Calu3 (cell line): ENCODE data around the gene GOLIM4. TPM values are rescaled to one million over a fixed set of nuclear protein-coding genes. Genes with fewer than 3 reads are reported as not detected.

Experiments
- BruUV-seq: library from RNA; stranded (reverse); fragments of 400-500 nt; replicated peaks from 2 replicates; lab custom pipeline; 2021; lab: Mats Ljungman, UMichigan
- CTCF ChIA-PET: fragments of 300-600 bp; sonication (Branson Sonifier 250); formaldehyde crosslinking; loops from one replicate; lab custom pipeline; 2022; ENCODE audit warnings: antibody characterized with exemption; lab: Charles Lee
- DNase-seq: peaks from one replicate; pipeline ENCODE4 v3.0.0; 2022
- H3K27ac Mint-ChIP-seq: one replicate; pipeline ENCODE4 v1.8.0; 2022; ENCODE audit warnings: mixed read lengths; ENCODE audit not compliant: unreplicated experiment
- H3K27me3 Mint-ChIP-seq: one replicate; pipeline ENCODE4 v1.8.0; 2022; ENCODE audit warnings: mixed read lengths; ENCODE audit not compliant: unreplicated experiment
- H3K36me3 Mint-ChIP-seq: one replicate; pipeline ENCODE4 v1.8.0; 2022; ENCODE audit warnings: mild to moderate bottlenecking, moderate library complexity, mixed read lengths; ENCODE audit not compliant: insufficient read depth, unreplicated experiment
- H3K4me1 Mint-ChIP-seq: one replicate; pipeline ENCODE4 v1.8.0; 2022; ENCODE audit warnings: mild to moderate bottlenecking, low read depth, mixed read lengths; ENCODE audit not compliant: unreplicated experiment
- H3K4me3 Mint-ChIP-seq: one replicate; pipeline ENCODE4 v1.8.0; 2022; ENCODE audit warnings: mild to moderate bottlenecking, low read depth, moderate library complexity, mixed read lengths; ENCODE audit not compliant: unreplicated experiment
- H3K9me3 Mint-ChIP-seq: one replicate; pipeline ENCODE4 v1.8.0; 2022; ENCODE audit warnings: low read depth, mixed read lengths; ENCODE audit not compliant: unreplicated experiment
- intact Hi-C: fragments of 100-400 bp; cut with micrococcal nuclease; formaldehyde crosslinking; loops from one replicate; pipeline ENCODE4 v1.10.0; 2022; ENCODE audit not compliant: unreplicated experiment
- total RNA-seq: library from RNA; stranded (reverse); gene quantifications from 2 replicates; pipeline ENCODE4 v1.2.3, GENCODE V29; 2022
- TF ChIP-seq, protein P1 (sequence below): fragments of 200-600 bp; IDR thresholded peaks from one replicate; pipeline ENCODE4 v1.8.0; 2022; ENCODE audit warnings: antibody characterized with exemption; ENCODE audit not compliant: unreplicated experiment

GOLIM4 gene
- total RNA-seq, 1 experiment from 2014 or later, result 53.8 TPM

DNA sequence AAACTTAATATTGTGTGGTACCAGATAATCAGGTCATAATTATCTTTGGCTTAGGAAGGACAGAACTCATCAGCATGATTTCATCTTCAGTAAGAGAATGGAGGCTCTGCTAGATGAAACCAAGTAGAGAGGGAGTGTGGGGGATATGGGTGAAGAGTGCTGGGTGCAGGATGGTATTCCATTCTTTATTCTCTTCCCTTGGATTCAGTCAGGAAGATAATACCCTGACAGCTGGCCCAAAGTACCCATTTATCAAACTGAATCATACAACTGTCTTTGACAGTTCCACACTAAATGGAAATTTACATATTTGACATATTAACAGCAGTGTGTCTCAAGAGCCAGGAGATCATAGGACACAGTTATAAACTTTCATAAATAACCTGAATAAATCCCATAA lies 44.7 kb downstream of the GOLIM4 start:
- no peaks in the 10 kb centered on the region for H3K27me3 Mint-ChIP-seq

DNA sequence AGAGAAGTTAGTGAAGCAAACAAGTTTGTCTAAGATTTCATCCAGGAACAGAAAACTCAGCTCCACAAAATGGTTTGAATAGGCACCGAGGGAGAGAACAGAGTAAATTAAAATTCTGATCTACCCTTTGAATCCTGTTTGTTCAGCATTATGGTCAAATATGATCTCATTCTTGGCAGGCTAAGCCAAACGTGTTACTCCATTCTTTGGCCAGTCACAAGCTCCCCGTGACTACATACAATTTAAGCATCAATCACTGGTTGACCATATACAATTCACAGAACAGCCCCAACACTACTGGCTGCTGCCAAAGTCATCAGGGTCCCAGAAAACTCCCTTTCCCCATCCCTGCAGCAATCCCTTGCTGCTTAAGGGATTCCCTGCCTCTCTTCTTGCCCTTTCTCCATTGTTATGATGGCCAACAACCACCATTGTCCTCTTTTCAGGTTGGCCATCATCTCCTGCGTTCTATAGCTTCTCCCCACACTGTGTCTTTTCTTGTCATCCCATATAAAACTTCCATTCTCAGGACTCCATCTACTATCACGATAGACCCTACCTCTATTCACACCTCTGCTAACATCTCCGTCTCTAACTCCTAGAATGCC lies 46.3 kb downstream of the GOLIM4 start:
- no TSS peak for BruUV-seq
- Mint-ChIP-seq H3K27ac (no peak overlapping the region), H3K36me3 (no peaks in the 10 kb centered on the region), H3K27me3 (no peaks in the 10 kb centered on the region), H3K4me3 (no peak overlapping the region), H3K9me3 (no peaks in the 10 kb centered on the region), H3K4me1 (no peaks in the 10 kb centered on the region)
- intact Hi-C loops, result loop anchor here (5.0 kb wide), 1 partner anchor 418 kb away; no protein-coding TSS in a partner anchor
- TF ChIP-seq, protein P1, sequence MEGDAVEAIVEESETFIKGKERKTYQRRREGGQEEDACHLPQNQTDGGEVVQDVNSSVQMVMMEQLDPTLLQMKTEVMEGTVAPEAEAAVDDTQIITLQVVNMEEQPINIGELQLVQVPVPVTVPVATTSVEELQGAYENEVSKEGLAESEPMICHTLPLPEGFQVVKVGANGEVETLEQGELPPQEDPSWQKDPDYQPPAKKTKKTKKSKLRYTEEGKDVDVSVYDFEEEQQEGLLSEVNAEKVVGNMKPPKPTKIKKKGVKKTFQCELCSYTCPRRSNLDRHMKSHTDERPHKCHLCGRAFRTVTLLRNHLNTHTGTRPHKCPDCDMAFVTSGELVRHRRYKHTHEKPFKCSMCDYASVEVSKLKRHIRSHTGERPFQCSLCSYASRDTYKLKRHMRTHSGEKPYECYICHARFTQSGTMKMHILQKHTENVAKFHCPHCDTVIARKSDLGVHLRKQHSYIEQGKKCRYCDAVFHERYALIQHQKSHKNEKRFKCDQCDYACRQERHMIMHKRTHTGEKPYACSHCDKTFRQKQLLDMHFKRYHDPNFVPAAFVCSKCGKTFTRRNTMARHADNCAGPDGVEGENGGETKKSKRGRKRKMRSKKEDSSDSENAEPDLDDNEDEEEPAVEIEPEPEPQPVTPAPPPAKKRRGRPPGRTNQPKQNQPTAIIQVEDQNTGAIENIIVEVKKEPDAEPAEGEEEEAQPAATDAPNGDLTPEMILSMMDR, result no peak
- CTCF ChIA-PET, result interaction anchor here (1.0 kb wide), 1 partner anchor 116 kb away, joined by 3 read pairs; no protein-coding TSS in a partner anchor
- no peak for DNase-seq

More for the DNA sequence above, 44.7 kb downstream of the GOLIM4 start:
- H3K27ac Mint-ChIP-seq, result no peak overlapping the region
- BruUV-seq, result no TSS peak
- CTCF ChIA-PET, result interaction anchor here (1.3 kb wide), 1 partner anchor 62 kb away, joined by 3 read pairs; no protein-coding TSS in a partner anchor
- no peaks in the 10 kb centered on the region for H3K36me3 Mint-ChIP-seq
- no peaks in the 10 kb centered on the region for H3K9me3 Mint-ChIP-seq
- intact Hi-C loops, result no loop called here
- no peak for DNase-seq
- H3K4me1 Mint-ChIP-seq, result no peaks in the 10 kb centered on the region
- H3K4me3 Mint-ChIP-seq, result no peak overlapping the region
- TF ChIP-seq, protein P1, result no peak

DNA sequence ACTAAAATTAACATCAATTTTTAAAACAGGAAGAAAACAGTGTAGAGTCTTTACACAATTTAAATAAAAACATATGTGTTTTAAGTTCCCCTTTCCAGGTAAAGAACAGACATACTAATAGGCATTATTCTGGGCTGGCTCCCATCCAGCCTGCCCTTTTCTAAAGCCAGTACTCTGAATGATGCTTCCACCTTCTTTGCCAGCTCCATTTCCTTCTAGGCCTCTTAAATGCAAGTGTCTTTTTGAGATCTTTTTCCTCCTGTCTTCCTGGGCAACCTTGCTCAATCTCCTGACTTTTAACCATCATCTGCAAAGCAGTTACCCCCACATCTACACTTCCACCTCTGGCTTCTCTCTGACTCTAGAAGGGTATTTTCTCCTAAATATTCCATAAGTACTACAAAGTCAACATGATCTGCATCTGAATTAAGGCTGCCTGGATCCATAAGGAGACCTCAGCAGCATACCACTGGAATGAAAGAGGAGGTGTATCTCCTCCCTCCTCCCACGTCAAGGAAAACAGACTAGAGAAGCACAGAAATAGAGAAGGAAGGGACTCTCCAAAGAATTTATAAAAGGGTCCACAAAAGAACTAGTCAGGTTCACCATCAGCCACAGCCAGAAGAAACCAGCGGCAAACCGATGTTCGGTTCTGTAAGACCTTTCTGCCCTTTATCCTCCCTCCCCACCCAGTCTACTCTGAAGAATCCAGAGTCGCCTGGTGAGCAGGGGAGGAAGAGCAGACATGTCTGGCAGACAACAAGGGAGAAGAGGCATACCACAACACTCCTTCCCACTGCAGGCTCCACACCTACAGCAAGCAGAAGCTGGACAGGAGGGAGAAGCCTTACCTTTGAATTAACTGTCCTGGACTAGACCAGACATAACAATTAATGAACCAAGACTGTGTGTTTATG lies 47.1 kb downstream of the GOLIM4 start:
- CTCF ChIA-PET, result interaction anchor here (0.6 to 1.5 kb wide), 11 partner anchors 17 to 1676 kb away, joined by 3 to 18 read pairs (median 4); partner anchors contain the start of gene GOLIM4
- Mint-ChIP-seq H3K27me3 (no peaks in the 10 kb centered on the region), H3K27ac (no peak overlapping the region), H3K4me1 (no peaks in the 10 kb centered on the region), H3K9me3 (no peaks in the 10 kb centered on the region), H3K36me3 (no peaks in the 10 kb centered on the region), H3K4me3 (no peak overlapping the region)
- no TSS peak for BruUV-seq
- TF ChIP-seq, protein P1, result no peak
- no peak for DNase-seq
- intact Hi-C loops, result loop anchor here (5.0 kb wide), 1 partner anchor 419 kb away; no protein-coding TSS in a partner anchor

DNA sequence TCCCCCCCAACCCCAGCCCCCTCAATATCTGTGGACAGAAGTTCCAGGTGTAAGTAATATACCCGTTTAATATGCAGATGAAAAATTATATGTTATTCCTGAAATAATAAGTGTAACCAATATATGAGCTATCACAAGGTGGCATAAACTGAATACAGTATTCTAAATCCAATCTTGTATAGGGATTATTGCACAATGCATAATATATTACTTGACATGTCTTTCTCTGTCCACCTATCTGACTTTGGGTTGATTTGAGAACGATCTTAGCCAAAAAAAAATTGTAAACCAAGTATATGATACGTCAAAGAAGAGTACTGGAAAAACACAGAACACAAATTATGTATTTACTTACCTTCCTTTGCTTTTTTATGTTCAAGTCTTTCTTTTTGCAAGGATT lies 47.8 kb downstream of the GOLIM4 start:
- CTCF ChIA-PET, result interaction anchor here (0.6 to 1.5 kb wide), 10 partner anchors 17 to 1675 kb away, joined by 3 to 18 read pairs (median 4); partner anchors contain the start of gene GOLIM4
- Mint-ChIP-seq H3K4me1 (no peaks in the 10 kb centered on the region), H3K36me3 (no peaks in the 10 kb centered on the region), H3K9me3 (no peaks in the 10 kb centered on the region), H3K4me3 (no peak overlapping the region), H3K27me3 (no peaks in the 10 kb centered on the region), H3K27ac (no peak overlapping the region)
- TF ChIP-seq, protein P1, result no peak
- no TSS peak for BruUV-seq
- intact Hi-C loops, result loop anchor here (1.0 to 5.0 kb wide), 4 partner anchors 47 to 799 kb away; partner anchors contain the start of gene GOLIM4
- no peak for DNase-seq
